Caki2 (cell line): ENCODE results near the gene C1orf210. TPM values are rescaled to one million over a fixed set of nuclear protein-coding genes. Genes with fewer than 3 reads are reported as not detected.

Experiments
- DNase-seq: peaks from one replicate; pipeline ENCODE4 v3.0.0-alpha.2; 2015; ENCODE audit warnings: low read depth
- in situ Hi-C: cut with HindIII; loops from 2 replicates; pipeline ENCODE4 v1.10.0; 2016; ENCODE audit warnings: low sequenced_read_pairs, low pct_unique_long_range_greater_than_20kb, mixed read lengths
- total RNA-seq: library from RNA; depleted of rRNA; stranded (reverse); fragments of >200 nt; shearing (Covaris generic); gene quantifications from 2 replicates; pipeline ENCODE4 v1.2.3, GENCODE V29; 2014; ENCODE audit warnings: low replicate concordance

C1orf210 gene
- total RNA-seq, 1 experiment from 2014 or later, result not detected

GRCh38 chr1:43279666-43280065, 5.7 kb downstream of the C1orf210 start:
- no peak for DNase-seq
- in situ Hi-C loops, result no loop called here

- DNase-seq, result no peak
- in situ Hi-C loops, result no loop called here
Observed at GRCh38 chr1:43279161-43279560, 6.2 kb downstream of the C1orf210 start.

- DNase-seq, result no peak
- in situ Hi-C loops, result no loop called here
Observed at GRCh38 chr1:43277116-43277876, 8.1 kb downstream of the C1orf210 start.

GRCh38 chr1:43276673-43277072, 8.7 kb downstream of the C1orf210 start:
- in situ Hi-C loops, result no loop called here
- DNase-seq, result no peak

GRCh38 chr1:43275826-43276620, 9.4 kb downstream of the C1orf210 start:
- DNase-seq, result no peak
- in situ Hi-C loops, result no loop called here

- in situ Hi-C loops, result no loop called here
Observed at GRCh38 chr1:43274804-43275180, 10.6 kb downstream of the C1orf210 start.

GRCh38 chr1:43274125-43274803, 11.1 kb downstream of the C1orf210 start:
- in situ Hi-C loops, result no loop called here
- no peak for DNase-seq

More at GRCh38 chr1:43274804-43275180, 10.6 kb downstream of the C1orf210 start:
- DNase-seq, result no peak

GRCh38 chr1:43273708-43274107, 11.7 kb downstream of the C1orf210 start:
- in situ Hi-C loops, result no loop called here
- no peak for DNase-seq

GRCh38 chr1:43272576-43273571, 12.5 kb downstream of the C1orf210 start:
- no peak for DNase-seq
- in situ Hi-C loops, result no loop called here

- in situ Hi-C loops, result no loop called here
- DNase-seq, result no peak
Observed at GRCh38 chr1:43272161-43272560, 13.2 kb downstream of the C1orf210 start.

- in situ Hi-C loops, result no loop called here
- DNase-seq, result no peak
Observed at GRCh38 chr1:43271186-43272118, 13.9 kb downstream of the C1orf210 start.

GRCh38 chr1:43270421-43271095, 14.8 kb downstream of the C1orf210 start:
- in situ Hi-C loops, result no loop called here
- no peak for DNase-seq

- in situ Hi-C loops, result no loop called here
- no peak for DNase-seq
Observed at GRCh38 chr1:43269627-43270375, 15.6 kb downstream of the C1orf210 start, which contains the start of gene TMEM125. TSS of gene TMEM125 (plus strand) at chr1:43269983. CDS start at chr1:43272723, 2,740 bp downstream.

GRCh38 chr1:43267818-43268425, 17.5 kb downstream of the C1orf210 start:
- in situ Hi-C loops, result no loop called here
- DNase-seq, result no peak

GRCh38 chr1:43267291-43267805, 18.0 kb downstream of the C1orf210 start:
- no peak for DNase-seq
- in situ Hi-C loops, result no loop called here
